Karpas-422 (cell line): Measurements from ENCODE around the gene NTM. TPM values are rescaled to one million over a fixed set of nuclear protein-coding genes. Genes with fewer than 3 reads are reported as not detected.

ENCODE experiments used
- DNase-seq: peaks from one replicate; pipeline ENCODE4 v3.0.0-alpha.2; 2015
- H2AFZ ChIP-seq: fragments of 200-600 bp; sonication (generic); 2 replicates; pipeline ENCODE4 v1.6.1; 2014; ENCODE audit warnings: antibody characterized with exemption, low read length, mixed read lengths
- H3K27ac ChIP-seq: fragments of 200-600 bp; sonication (generic); 2 replicates; pipeline ENCODE4 v1.5.1; 2014; ENCODE audit warnings: mild to moderate bottlenecking, low read length, moderate library complexity
- H3K27me3 ChIP-seq: fragments of 200-600 bp; sonication (generic); 2 replicates; pipeline ENCODE4 v1.6.1; 2014; ENCODE audit warnings: low read length, mixed read lengths
- H3K36me3 ChIP-seq: fragments of 200-600 bp; sonication (generic); 2 replicates; pipeline ENCODE4 v1.6.1; 2014; ENCODE audit warnings: low read length, mixed read lengths; ENCODE audit not compliant: insufficient read depth
- H3K4me1 ChIP-seq: fragments of 200-600 bp; sonication (generic); 2 replicates; pipeline ENCODE4 v1.6.1; 2014; ENCODE audit warnings: mild to moderate bottlenecking, low read length, mixed read lengths
- H3K4me2 ChIP-seq: fragments of 200-600 bp; sonication (generic); 2 replicates; pipeline ENCODE4 v1.6.1; 2014; ENCODE audit warnings: low read length, low read depth, mild to moderate bottlenecking; ENCODE audit not compliant: poor library complexity, severe bottlenecking
- H3K4me3 ChIP-seq: fragments of 200-600 bp; sonication (generic); 2 replicates; pipeline ENCODE4 v1.5.1; 2014; ENCODE audit warnings: mild to moderate bottlenecking, antibody characterized with exemption, low read length, mixed read lengths
- H3K79me2 ChIP-seq: fragments of 200-600 bp; sonication (generic); 2 replicates; pipeline ENCODE4 v1.6.1; 2014; ENCODE audit warnings: mild to moderate bottlenecking, low read length, mixed read lengths
- H3K9ac ChIP-seq: fragments of 200-600 bp; sonication (generic); 2 replicates; pipeline ENCODE4 v1.6.0; 2014; ENCODE audit warnings: low read length
- H3K9me2 ChIP-seq: fragments of 200-600 bp; sonication (generic), shearing (Covaris generic); replicated peaks from 2 replicates; pipeline ENCODE4 v1.6.0; 2014; ENCODE audit warnings: mild to moderate bottlenecking, low read length, moderate library complexity; ENCODE audit not compliant: insufficient read depth
- H3K9me3 ChIP-seq: fragments of 300-700, 200-600 bp; sonication (generic); 2 replicates; pipeline ENCODE4 v1.6.1; 2014; ENCODE audit warnings: low read length, mixed read lengths
- H4K20me1 ChIP-seq: fragments of 200-600 bp; sonication (generic); 2 replicates; pipeline ENCODE4 v1.6.1; 2014; ENCODE audit warnings: mild to moderate bottlenecking, antibody characterized with exemption, low read length, low read depth; ENCODE audit not compliant: insufficient read depth
- total RNA-seq: library from RNA; depleted of rRNA; stranded (reverse); fragments of >200 nt; shearing (Covaris generic); gene quantifications from 2 replicates; pipeline ENCODE4 v1.2.3, GENCODE V29; 2014; ENCODE audit warnings: low replicate concordance

NTM gene
- total RNA-seq, 1 experiment from 2014 or later = not detected

DNA sequence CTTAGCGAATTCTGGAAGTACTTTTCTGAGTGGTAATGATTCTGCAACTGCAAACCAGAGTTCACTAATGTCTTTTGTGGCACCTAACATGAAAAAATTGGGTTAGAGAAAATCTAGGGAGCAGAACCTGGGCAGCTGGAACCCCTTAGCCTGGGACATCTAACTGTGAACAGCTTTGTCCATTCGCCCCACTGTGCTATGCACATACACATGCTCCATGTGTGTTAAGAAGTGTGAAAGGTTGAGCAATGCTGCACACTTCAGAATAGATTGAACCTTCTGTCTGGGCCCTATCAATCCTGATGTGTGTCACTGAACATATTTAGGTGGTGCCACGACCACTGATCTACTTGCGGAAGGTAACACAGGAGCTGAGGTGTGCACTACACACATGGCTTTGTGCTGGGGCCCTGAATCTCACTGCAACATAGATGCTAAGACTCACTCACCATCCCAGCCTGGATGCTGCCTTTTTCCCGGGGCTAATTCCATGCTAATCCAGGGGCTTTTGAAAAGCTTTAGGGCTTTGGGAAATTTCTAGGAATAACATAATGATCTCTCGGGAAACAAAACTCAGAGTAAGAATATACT, 976.2 kb downstream of the NTM start:
- no peak for DNase-seq
- Histone ChIP-seq H3K27ac (no peak overlapping the region), H3K9ac (no peak overlapping the region), H3K4me1 (no peaks in the 10 kb centered on the region), H3K4me2 (no peak overlapping the region), H3K79me2 (no peaks in the 10 kb centered on the region), H3K9me2 (no peaks in the 10 kb centered on the region), H4K20me1 (no peaks in the 10 kb centered on the region), H3K27me3 (no peaks in the 10 kb centered on the region), H3K36me3 (no peaks in the 10 kb centered on the region), H2AFZ (no peak overlapping the region), H3K4me3 (no peak overlapping the region), H3K9me3 (no peaks in the 10 kb centered on the region)

GRCh38 chr11:132347156-132348090, 977.0 kb downstream of the NTM start:
- Histone ChIP-seq H2AFZ (no peak overlapping the region), H3K9me3 (no peaks in the 10 kb centered on the region), H3K27me3 (no peaks in the 10 kb centered on the region), H3K4me1 (no peaks in the 10 kb centered on the region), H3K27ac (no peak overlapping the region), H3K9ac (no peak overlapping the region), H3K36me3 (no peaks in the 10 kb centered on the region), H3K9me2 (no peaks in the 10 kb centered on the region), H4K20me1 (no peaks in the 10 kb centered on the region), H3K4me3 (no peak overlapping the region), H3K79me2 (no peaks in the 10 kb centered on the region), H3K4me2 (no peak overlapping the region)
- DNase-seq = no peak

- DNase-seq = no peak
- Histone ChIP-seq H3K9me2 (no peaks in the 10 kb centered on the region), H3K36me3 (no peaks in the 10 kb centered on the region), H3K4me3 (no peak overlapping the region), H2AFZ (no peak overlapping the region), H3K79me2 (no peaks in the 10 kb centered on the region), H4K20me1 (no peaks in the 10 kb centered on the region), H3K27me3 (no peaks in the 10 kb centered on the region), H3K9me3 (no peaks in the 10 kb centered on the region), H3K4me2 (no peak overlapping the region), H3K27ac (no peak overlapping the region), H3K9ac (no peak overlapping the region), H3K4me1 (no peaks in the 10 kb centered on the region)
Measured at GRCh38 chr11:132349811-132350733, 979.7 kb downstream of the NTM start.

DNA sequence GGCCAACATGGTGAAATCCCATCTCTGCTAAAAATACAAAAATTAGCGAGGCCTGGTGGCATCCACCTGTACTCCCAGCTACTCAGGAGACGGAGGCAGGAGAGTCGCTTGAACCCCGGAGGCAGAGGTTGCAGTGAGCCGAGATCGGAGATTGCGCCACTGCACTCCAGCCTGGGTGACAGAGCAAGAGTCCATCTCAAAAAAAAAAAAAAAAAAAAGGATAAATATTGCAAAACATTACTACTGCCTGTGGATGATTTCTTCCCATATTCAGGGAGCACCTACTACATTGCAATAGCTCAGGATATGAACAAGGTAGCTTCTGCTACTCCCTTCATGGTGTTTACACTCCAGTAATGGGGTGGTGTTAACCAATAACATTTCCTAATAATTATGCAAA, 980.6 kb downstream of the NTM start:
- no peaks in the 10 kb centered on the region for H3K27me3 ChIP-seq
- H3K9me3 ChIP-seq = no peaks in the 10 kb centered on the region
- H3K9ac ChIP-seq = no peak overlapping the region
- no peaks in the 10 kb centered on the region for H3K79me2 ChIP-seq
- no peaks in the 10 kb centered on the region for H3K9me2 ChIP-seq
- DNase-seq = no peak
- H3K4me3 ChIP-seq = no peak overlapping the region
- H3K4me1 ChIP-seq = no peaks in the 10 kb centered on the region
- H3K36me3 ChIP-seq = no peaks in the 10 kb centered on the region
- H3K4me2 ChIP-seq = no peak overlapping the region
- H3K27ac ChIP-seq = no peak overlapping the region
- no peaks in the 10 kb centered on the region for H4K20me1 ChIP-seq
- no peak overlapping the region for H2AFZ ChIP-seq

DNA sequence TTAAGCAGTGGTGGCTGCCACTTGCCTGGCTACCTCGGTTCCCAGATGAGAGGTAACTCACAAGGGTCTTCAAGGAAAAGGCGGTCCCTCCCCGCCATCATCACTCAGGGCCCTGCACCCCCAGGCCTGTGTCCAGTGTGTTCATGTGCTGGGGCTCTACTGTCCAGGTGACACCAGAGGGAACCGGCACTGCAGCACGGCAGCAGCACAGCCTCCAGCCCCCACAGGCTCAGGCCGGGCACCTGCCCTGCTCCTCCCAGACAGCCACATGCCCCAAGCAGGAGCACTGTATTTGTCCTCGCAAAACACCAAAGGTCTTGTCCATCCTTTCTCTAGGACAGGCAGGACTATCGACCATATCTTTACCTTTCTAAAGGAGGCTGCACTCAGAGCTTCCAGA, 982.1 kb downstream of the NTM start:
- Histone ChIP-seq H3K4me2 (no peak overlapping the region), H3K27ac (no peak overlapping the region), H3K4me3 (no peak overlapping the region), H3K4me1 (no peaks in the 10 kb centered on the region), H4K20me1 (no peaks in the 10 kb centered on the region), H3K27me3 (no peaks in the 10 kb centered on the region), H3K9me3 (no peaks in the 10 kb centered on the region), H3K79me2 (no peaks in the 10 kb centered on the region), H3K36me3 (no peaks in the 10 kb centered on the region), H3K9me2 (no peaks in the 10 kb centered on the region), H2AFZ (no peak overlapping the region), H3K9ac (no peak overlapping the region)
- no peak for DNase-seq

GRCh38 chr11:132353255-132353654, 982.8 kb downstream of the NTM start:
- H3K4me2 ChIP-seq = no peak overlapping the region
- no peak overlapping the region for H2AFZ ChIP-seq
- no peaks in the 10 kb centered on the region for H3K79me2 ChIP-seq
- H3K4me1 ChIP-seq = no peaks in the 10 kb centered on the region
- H3K27ac ChIP-seq = no peak overlapping the region
- H4K20me1 ChIP-seq = no peaks in the 10 kb centered on the region
- no peak overlapping the region for H3K9ac ChIP-seq
- no peak overlapping the region for H3K4me3 ChIP-seq
- H3K9me3 ChIP-seq = no peaks in the 10 kb centered on the region
- no peaks in the 10 kb centered on the region for H3K27me3 ChIP-seq
- no peaks in the 10 kb centered on the region for H3K36me3 ChIP-seq
- no peak for DNase-seq
- H3K9me2 ChIP-seq = no peaks in the 10 kb centered on the region

DNA sequence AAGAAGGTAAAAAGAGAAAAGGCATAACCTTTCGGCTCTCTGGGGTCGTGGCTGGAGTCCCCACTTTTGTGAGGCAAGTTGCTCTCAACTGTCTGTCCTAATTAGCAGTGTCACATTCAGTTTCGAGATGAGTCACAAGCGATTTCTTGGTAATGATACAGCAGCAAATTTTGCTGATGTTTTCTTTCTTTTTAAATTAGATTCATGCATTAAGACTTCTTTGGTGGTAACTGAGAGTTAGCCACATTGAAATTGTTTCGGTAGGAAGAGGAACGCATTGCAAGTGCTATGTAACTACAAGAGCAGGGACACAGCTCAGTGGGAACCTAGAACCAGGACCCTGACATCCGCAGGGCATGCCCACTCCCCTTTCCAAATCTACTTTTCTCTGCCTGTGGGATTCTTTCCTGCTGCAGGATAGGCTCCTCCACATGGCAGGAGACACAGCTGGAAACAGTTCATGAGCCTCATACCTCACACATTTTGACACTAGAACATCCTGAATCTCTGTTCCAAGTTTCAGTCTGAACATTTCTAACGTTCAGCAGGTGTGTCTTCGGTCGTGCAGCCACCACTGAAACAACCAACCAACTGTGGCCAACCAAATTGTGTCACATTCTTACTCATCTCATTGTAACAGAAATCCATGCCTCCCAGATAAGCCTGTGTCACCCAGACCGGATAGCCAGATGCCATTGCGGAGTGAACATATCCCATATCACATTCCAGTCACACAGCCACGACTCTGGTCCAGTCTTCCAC, 987.6 kb downstream of the NTM start:
- no peaks in the 10 kb centered on the region for H3K4me1 ChIP-seq
- H3K27me3 ChIP-seq = no peaks in the 10 kb centered on the region
- no peaks in the 10 kb centered on the region for H3K36me3 ChIP-seq
- no peak overlapping the region for H3K9ac ChIP-seq
- H2AFZ ChIP-seq = no peak overlapping the region
- no peak overlapping the region for H3K4me3 ChIP-seq
- no peak overlapping the region for H3K27ac ChIP-seq
- DNase-seq = no peak
- no peaks in the 10 kb centered on the region for H3K9me3 ChIP-seq
- no peaks in the 10 kb centered on the region for H3K9me2 ChIP-seq
- H3K4me2 ChIP-seq = no peak overlapping the region
- H4K20me1 ChIP-seq = no peaks in the 10 kb centered on the region
- H3K79me2 ChIP-seq = no peaks in the 10 kb centered on the region
